ENCODE data around the gene TUBA8. TPM values are rescaled to one million over a fixed set of nuclear protein-coding genes. Genes with fewer than 3 reads are reported as not detected.
"Not testable (repeated sequence)": the region's sequence is repeated elsewhere in the genome, so short reads cannot be mapped to it uniquely, and the experiment has no call there.

Gene TUBA8
- total RNA-seq, 4 donors from 2014 or later, result 1.7 to 7.1 (median 2.6) TPM

- DNase-seq (ENCODE audit: low spot score in 2 of 2), result no peak
- H3K27me3 ChIP-seq, result no peaks in the 10 kb centered on the region
- no peaks in the 10 kb centered on the region for H3K36me3 ChIP-seq
- WGBS, result 96% methylated on average over 4 of the region's 4 CpGs
- no peak for TF ChIP-seq CTCF (IDR thresholded peaks at IDR 0.05)
- no peak for TF ChIP-seq POLR2A (IDR thresholded peaks at IDR 0.05)
- no peak for TF ChIP-seq EP300 (IDR thresholded peaks at IDR 0.05)
- TF ChIP-seq POLR2AphosphoS5 (IDR thresholded peaks at IDR 0.05), result no peak
- no peaks in the 10 kb centered on the region for H3K9me3 ChIP-seq
- no peak overlapping the region for H3K4me3 ChIP-seq
- H3K27ac ChIP-seq, result no peak overlapping the region
- H3K4me1 ChIP-seq, result peaks cover under 1% of the 10 kb centered on the region
These were observed 40.6 kb upstream of the TUBA8 start for GRCh38 chr22:18070041-18070440.

GRCh38 chr22:18070556-18071306 is 39.9 kb upstream of the TUBA8 start:
- TF ChIP-seq EP300 (IDR thresholded peaks at IDR 0.05) (no peak), POLR2AphosphoS5 (IDR thresholded peaks at IDR 0.05) (no peak), POLR2A (IDR thresholded peaks at IDR 0.05) (no peak), CTCF (IDR thresholded peaks at IDR 0.05) (no peak)
- WGBS, result 48% methylated on average over 12 of the region's 14 CpGs
- Histone ChIP-seq H3K36me3 (no peaks in the 10 kb centered on the region), H3K27ac (no peak overlapping the region), H3K4me3 (no peak overlapping the region), H3K4me1 (peaks cover 7% of the 10 kb centered on the region), H3K27me3 (no peaks in the 10 kb centered on the region), H3K9me3 (no peaks in the 10 kb centered on the region)
- peak in 1 of 2 donors; percentile 50 for DNase-seq (ENCODE audit: low spot score in 2 of 2)

- H3K4me1 ChIP-seq, result peaks cover 14% of the 10 kb centered on the region
- not testable (repeated sequence) for H3K27ac ChIP-seq, H3K4me3 ChIP-seq, H3K9me3 ChIP-seq, H3K27me3 ChIP-seq, H3K36me3 ChIP-seq
- 91% methylated on average over 7 of the region's 7 CpGs for WGBS
- DNase-seq (ENCODE audit: low spot score in 2 of 2), result peak in 1 of 2 donors; percentile 4
These were observed 39.2 kb upstream of the TUBA8 start for GRCh38 chr22:18071307-18071967.

- no peak overlapping the region for H3K27ac ChIP-seq
- WGBS, result 69% methylated on average over 1 of the region's 1 CpG
These were observed 38.7 kb upstream of the TUBA8 start for GRCh38 chr22:18071968-18072310.

GRCh38 chr22:18073467-18073866 is 37.1 kb upstream of the TUBA8 start:
- TF ChIP-seq CTCF (IDR thresholded peaks at IDR 0.05) (no peak), EP300 (IDR thresholded peaks at IDR 0.05) (no peak), POLR2A (IDR thresholded peaks at IDR 0.05) (no peak), POLR2AphosphoS5 (IDR thresholded peaks at IDR 0.05) (no peak)
- Histone ChIP-seq H3K4me3 (no peak overlapping the region), H3K27ac (no peak overlapping the region), H3K36me3 (no peaks in the 10 kb centered on the region), H3K4me1 (peaks cover 25% of the 10 kb centered on the region), H3K9me3 (no peaks in the 10 kb centered on the region), H3K27me3 (no peaks in the 10 kb centered on the region)
- WGBS, result 91% methylated on average over 2 of the region's 2 CpGs
- DNase-seq (ENCODE audit: low spot score in 2 of 2), result no peak

More at GRCh38 chr22:18071968-18072310, 38.7 kb upstream of the TUBA8 start:
- DNase-seq (ENCODE audit: low spot score in 2 of 2), result peak in 1 of 2 donors; percentile 19
- H3K4me3 ChIP-seq, result no peak overlapping the region
- H3K9me3 ChIP-seq, result no peaks in the 10 kb centered on the region
- no peaks in the 10 kb centered on the region for H3K27me3 ChIP-seq
- TF ChIP-seq POLR2AphosphoS5 (IDR thresholded peaks at IDR 0.05), result no peak
- TF ChIP-seq CTCF (IDR thresholded peaks at IDR 0.05), result no peak
- TF ChIP-seq EP300 (IDR thresholded peaks at IDR 0.05), result no peak
- no peak for TF ChIP-seq POLR2A (IDR thresholded peaks at IDR 0.05)
- peaks cover 19% of the 10 kb centered on the region for H3K4me1 ChIP-seq
- no peaks in the 10 kb centered on the region for H3K36me3 ChIP-seq

- H3K4me1 ChIP-seq, result peaks cover 30% of the 10 kb centered on the region
- not testable (repeated sequence) for H3K27ac ChIP-seq, H3K4me3 ChIP-seq, H3K9me3 ChIP-seq, H3K36me3 ChIP-seq, H3K27me3 ChIP-seq
- DNase-seq (ENCODE audit: low spot score in 2 of 2), result peak in 1 of 2 donors; percentile 22
- 88% methylated on average over 4 of the region's 4 CpGs for WGBS
These were observed 36.7 kb upstream of the TUBA8 start for GRCh38 chr22:18073927-18074326.
